HT1080 (cell line): ENCODE results near the gene BTBD17. TPM values are rescaled to one million over a fixed set of nuclear protein-coding genes. Genes with fewer than 3 reads are reported as not detected.
A peak's percentile ranks its signal among the peaks of the same experiment; 100 is the strongest.

ENCODE experiments used
- DNase-seq: peaks from one replicate; pipeline ENCODE4 v3.0.0-alpha.2; 2015; ENCODE audit warnings: low read depth
- total RNA-seq: library from RNA; depleted of rRNA; stranded (reverse); fragments of >200 nt; shearing (Covaris generic); gene quantifications from 2 replicates; pipeline ENCODE4 v1.2.3, GENCODE V29; 2014

Gene BTBD17
- total RNA-seq, 1 experiment from 2014 or later = not detected

DNA sequence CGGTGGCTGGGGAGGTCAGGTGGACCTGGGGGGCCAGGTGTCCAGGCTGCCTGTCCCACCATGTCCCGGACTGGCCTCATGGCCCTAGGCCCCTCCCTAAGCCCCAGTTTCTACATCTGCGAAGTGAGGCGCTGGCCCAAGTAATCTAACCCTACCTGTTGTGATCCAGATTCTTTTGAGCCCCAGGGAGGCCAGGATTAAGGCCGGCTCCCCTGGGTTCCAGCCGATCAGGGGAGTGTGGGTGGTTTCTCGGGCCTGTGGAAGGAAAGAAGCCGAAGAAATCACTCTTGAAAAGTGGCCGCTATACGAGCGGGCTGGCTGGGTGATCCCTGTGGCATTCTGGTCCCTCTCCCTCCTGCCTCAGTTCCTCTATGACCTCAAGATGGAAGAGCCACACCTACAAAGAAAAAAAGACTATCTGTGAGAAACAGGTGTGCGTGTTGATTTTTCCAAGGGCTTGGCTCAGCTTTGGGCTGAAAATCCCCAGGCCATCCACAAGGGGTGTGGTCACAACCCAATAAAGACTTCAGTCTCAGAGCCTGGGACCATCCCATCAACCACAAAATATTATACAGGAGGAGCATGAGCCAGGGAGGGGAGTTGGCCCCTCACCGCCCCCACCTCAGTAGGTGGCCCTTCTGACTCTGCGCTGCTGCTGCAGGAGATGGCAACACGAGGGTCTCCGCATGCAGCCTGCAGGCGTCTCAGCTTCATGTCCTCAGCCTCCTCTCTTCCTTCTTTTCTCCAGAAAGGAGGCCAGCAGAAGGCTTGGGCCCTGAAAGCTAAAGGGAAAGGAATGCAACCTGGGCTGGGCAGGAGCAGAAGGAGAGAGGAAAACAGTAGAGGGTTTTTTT lies 25.9 kb upstream of the BTBD17 start:
- no peak for DNase-seq

DNA sequence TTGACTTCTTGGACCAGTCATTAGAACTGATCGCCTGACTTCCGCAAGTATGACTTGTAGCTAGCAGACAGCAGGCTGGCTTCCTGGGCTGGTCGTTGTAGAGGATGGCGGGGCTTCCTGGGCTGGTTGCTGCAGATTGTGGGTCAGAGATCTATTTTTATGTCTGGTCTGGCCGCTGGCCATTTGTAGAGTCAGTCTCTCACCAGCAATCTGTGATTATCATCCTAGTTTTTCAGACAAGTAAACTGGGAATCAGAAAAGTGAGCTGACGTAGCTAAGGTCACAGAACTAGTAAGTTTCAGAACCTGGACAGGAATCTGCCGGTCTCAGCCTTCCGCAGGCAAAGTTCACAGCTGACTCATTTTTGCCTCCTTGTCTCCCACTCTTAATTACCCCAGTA lies 24.7 kb upstream of the BTBD17 start:
- DNase-seq = peak; percentile 22

DNA sequence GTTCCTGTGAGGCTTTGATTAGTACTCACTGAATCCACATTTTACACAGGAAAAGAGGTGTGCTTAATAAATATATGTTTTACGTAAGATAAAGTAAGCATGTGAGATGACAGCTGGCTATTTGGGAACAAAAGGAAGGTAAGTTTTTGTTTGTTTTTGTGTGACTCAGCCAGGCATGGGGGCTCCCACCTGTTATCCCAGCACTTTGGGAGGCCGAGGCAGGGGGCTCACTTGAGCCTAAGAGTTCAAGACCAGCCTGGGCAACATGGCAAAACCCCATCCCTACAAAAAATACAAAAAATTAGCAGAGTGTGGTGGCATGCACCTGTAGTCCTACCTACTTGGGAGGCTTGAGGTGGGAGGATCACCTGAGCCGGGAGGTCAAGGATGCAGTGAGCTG lies 23.5 kb upstream of the BTBD17 start:
- no peak for DNase-seq

DNA sequence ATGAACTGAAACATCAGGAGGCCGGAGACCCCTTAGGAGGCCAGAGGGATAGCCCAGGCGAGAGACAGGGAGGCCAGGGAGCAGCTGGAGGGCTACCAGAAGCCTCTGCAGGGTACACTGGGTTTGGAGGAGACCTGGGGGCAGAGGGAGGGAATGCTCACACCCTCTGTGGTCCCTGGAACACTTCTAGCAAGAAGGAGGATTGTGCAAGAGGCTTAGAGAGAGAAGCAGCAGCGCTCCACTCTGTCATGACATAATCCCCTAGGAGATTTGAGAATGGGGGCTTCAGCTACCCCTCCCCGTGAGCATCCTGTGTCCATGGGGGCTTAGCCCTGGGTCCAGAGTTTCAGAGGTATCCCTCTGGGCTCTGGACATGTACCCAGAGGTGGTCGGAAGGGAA lies 21.5 kb upstream of the BTBD17 start:
- no peak for DNase-seq

DNA sequence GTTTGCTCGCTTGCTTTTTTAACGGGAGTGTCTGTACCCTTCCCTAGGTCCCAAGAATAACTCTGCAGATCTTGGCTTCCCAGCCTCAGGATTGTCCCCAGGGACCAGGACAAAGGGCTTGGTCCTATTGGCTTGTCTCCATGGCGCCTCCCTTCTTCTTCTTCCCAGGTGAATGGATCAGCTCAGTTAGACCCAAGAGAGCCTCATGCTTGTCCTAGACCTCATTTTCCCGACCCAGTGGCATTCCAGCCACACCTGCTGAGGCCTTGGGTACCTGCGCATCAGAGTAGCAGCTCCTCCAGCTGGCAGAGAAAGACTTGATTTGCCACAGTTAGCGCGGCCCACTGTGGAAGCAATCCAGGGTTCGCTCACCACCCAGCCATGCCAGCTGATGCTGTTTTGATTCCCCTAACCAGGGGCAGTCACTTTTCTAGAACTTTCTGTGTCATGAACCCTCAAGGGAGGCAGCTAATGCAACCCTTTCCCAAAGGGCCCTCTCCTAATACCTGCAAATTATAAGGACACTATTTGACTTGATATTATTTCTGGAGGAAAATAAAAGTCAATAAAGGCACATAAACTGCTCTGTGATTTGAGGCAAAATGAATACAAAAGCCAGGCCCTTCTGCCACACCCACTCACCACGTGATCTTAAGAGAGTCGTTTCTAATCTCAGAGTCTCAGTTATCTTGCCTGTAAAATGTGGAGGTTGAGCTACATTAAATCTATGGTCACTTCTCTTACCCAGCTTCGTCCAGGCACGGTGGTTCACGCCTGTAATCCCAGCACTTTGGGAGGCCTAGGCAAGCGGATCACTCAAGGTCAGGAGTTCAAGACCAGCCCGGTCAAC lies 19.5 kb upstream of the BTBD17 start:
- DNase-seq = no peak

DNA sequence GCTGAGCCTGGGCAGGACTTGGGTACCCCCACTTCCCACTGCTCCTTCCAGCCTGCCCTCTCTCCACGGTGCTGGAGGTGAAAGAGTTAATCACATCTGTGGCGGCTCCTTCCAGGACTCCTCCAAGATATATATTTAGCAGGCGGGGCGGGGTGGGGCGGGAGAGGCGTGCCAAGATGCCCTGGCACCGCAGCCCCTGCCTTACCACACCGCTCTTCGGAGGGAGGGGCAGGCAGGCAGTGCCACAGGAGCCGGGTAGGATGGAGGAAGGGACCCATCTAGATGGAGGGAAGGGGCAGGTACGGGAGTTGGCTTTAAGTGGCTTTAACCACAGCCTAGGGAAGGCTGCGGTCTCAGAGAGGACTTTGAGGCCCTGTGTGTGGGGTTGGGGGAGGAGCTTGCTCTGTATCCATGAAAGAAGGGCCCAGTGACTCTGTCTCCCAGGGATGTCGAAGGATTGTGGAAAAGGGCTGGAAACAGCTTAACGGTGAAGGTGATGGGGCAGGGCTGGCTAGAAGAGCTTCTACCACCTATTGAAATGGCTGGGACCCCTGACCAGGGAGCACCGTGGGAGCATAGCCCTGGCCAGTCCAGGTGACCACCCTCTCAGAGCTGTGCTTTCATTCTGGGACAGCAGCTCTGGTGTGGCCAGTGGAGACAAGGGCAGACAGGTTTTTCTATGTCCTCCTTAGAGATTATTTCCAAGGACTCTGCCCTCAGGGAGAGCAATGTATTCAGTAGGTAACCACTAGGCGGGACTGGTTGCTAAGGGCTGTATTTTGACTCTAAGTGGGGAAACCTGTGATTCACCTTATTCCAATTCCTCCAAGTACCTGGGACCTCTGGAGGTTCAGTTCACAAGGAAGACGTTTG lies 18.7 kb upstream of the BTBD17 start:
- DNase-seq = no peak

DNA sequence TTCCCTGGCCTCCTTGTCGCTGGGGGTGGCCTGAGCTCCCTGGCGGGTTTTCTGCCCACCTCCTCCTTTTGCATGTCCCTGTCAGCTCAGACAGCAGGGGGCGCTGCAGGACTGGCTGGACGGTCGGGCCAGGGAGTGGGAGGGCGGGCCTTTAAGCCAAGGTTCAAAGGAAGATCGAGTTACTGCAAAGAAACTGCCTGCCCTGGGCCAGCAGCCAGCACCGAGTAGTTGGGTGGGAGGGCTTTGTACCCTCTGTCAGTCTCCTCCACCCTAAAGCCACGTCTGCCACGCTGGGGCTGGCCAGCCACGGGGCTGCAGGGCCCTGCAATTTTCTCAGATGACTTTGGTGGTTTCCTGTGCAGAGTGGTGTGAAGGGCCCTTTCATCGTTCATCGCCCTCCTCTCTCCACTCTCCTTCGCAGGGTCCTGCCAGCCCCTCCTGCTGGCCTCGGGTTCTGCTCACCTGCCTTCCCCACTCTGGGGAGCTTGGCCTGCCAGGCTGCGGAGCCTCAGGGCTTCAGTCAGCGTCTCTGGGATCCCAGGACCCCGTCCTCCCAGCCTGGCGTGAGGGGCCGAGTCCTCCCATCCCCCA lies 17.9 kb upstream of the BTBD17 start:
- DNase-seq = peak; percentile 59

DNA sequence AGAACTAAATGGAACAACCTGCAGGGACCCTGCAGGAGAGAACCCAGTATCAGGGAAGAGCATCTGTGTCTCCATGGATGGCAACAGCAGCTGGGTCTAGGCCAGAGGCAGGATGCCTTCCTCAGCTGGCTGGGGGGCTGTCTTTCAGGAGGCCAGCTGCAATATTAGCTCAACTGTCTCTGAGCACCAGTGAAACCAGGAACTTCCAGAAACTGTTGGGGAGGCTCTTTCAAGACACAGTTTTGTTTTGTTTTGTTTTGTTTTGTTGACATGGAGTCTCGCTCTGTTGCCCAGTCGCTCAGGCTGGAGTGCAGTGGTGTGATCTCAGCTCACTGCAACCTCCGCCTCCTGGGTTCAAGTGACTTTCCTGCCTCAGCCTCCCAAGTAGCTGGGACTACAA lies 13.2 kb upstream of the BTBD17 start:
- DNase-seq = no peak

DNA sequence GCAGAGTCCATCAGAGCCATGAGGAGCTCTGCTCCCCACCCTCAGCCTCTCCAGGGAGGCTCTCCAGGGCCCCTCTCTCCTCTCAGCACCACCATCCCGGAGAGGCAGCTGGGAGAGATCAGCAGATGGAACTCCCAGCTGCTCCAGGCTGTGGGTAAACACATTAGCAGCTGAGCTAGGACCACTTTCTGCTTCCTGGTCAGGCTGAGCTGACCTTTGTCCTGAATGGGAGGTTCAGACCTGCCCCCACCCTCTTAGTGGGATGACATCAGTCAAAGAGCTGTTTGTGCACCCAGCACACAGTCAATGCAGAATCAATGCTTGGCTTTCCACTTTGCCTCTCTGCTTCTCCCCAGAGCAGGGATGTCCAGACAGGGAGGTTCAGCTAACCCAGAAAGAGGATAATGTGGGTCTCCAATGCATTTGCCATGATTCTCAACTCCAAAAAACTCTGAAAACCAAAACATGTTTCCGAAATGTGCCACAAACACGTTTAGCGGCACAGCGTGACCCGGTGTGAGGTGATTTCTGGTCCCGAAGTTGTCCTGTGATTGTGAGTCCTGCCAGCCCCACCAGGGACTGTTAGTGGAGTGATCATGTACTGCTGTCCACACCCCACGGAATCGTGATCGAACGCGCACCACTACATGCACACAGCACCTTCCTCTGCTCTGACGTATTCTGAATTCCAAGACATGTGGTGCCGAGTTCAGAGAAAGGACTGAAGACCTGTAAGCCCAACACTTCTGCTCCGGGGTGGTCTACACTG lies 12.4 kb upstream of the BTBD17 start:
- DNase-seq = no peak

DNA sequence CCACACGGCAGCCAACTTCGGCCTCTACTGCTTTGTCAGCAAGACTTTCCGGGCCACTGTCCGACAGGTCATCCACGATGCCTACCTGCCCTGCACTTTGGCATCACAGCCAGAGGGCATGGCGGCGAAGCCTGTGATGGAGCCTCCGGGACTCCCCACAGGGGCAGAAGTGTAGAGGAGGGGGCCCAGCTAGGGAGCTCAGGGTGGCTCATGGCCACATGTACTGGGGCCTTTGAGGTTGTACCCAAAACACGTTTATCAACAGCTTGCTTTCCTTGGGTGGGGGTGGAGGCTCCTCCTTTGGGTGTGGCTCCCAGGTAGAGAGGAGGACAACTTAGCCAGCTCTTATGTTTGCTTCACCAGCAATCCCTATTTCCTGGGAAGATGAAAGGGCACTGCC lies 10.8 kb upstream of the BTBD17 start:
- no peak for DNase-seq

DNA sequence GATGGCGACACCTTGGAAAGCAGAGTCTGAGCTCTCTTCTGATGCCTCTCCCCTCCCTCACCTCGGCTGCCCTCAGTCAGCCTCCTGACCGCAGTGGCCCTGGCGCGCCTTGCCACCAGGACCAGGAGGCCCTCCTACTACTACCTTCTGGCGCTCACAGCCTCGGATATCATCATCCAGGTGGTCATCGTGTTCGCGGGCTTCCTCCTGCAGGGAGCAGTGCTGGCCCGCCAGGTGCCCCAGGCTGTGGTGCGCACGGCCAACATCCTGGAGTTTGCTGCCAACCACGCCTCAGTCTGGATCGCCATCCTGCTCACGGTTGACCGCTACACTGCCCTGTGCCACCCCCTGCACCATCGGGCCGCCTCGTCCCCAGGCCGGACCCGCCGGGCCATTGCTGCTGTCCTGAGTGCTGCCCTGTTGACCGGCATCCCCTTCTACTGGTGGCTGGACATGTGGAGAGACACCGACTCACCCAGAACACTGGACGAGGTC lies 10.0 kb upstream of the BTBD17 start:
- DNase-seq = no peak

DNA sequence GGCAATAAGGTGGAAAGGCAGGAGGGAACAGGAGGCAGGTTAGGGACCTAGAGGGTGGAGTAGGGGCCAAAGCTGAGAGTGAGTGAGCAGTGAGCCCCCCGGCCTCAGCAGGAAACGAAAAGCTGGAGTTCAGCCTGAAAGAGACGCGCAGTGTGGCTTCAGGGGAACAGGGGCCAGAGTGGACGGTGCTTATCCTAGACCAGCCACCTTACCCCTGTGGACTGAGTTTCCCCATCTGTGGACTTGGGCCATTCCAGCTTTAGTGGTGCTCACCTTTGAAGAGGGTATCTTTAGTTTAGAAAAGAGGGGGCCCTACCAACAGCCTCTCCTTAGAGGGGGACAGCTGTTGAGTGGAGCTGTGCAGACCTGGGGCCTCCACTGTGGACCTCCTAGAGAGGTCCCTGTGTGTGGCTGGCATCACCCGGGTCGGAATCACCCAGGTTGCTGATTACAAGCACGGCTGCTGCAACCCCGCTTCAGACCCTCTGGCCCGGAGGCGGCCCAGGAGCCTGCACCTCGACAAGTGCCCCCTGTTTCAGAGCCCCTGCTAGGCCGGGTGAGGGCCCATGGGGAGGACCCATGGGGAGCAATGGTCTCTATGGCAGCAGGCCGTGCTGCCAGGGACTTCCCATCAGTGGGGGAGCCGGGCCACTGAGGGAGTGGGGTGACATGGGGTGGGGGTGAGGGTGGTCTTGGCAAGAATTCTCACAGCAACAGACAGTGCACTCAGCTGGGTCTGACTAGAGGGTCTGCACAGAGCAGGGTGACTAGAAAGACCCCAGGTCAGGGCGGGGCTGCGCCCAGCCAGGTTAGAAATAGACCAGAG lies 8.2 kb upstream of the BTBD17 start:
- no peak for DNase-seq

DNA sequence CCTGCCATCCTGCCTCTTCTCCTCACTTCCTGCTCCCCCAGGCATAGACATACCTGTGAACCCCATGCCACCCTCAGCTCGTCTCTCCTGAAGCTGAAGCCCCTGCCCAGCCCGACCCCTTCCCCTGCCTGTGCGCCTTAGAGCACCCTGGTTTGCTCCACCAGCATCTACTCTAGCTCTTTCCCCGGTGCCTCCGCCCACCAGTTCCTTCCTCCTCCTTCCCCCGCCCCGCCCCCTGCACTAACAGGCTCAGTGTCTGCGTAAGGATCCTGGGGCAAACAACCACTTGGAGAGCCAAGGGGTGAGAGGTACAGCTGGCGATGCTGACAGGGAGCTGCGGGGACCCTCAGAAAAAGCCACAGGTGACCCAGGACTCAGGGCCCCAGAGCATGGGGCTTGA lies 7.6 kb upstream of the BTBD17 start:
- no peak for DNase-seq

DNA sequence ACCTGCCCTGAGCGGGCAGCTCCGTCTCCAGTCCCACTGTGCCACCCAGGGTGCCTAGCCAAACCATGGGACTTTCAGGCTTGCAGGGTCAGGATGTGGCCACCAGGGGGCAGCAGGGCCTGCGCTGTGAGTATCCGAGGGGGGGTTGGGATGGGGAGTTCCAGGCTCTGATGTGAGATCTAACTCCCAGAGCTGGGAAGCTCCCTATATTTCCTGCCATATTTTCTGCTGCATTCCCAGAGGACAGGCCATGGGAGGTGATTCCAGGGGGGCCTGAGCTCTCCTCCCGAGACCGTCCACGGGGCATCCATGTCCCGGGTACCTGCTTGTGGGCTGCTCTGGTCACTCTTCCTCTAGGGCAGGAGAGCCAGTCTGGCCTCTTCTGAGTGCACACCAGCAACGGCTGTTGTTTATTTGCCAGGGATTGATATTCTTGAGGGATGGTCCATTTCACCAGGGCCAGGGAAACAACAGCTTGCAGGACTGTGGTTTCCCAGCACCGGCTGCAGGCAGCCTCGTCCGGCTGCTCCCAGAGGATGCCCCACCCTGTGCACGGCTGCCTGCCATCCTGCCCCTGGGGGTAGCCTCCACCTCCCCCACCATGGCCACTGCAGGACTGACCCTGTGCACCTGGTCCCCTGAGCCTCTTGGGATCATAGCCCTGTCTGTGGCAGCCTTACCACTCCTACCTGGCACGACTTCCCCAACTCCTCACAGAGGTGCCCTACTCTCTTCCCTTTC lies 6.8 kb upstream of the BTBD17 start:
- DNase-seq = peak; percentile 36

DNA sequence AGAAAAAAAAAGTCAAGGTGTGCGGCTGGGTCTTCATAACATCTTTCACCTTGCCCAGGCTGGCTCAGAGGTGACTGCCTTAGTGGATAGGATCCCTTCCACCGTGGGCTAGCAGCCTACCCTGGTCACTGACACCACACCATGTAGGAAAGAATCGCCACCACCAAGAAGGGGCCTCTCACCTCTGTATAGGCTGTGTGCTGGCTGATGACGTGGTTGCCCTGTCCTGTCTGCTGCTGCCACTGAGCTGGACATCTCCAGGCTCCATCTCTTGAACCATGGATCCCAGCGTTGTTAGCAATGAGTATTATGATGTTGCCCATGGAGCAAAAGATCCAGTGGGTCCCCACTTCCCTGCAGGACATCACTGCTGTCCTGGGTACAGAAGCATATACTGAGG lies 5.5 kb upstream of the BTBD17 start, which contains the start of gene GPR142:
Gene GPR142 (plus strand): TSS at position 301 of the 400 bp plus-strand sequence. CDS start 2,035 bp downstream, outside the sequence.
- DNase-seq = no peak

DNA sequence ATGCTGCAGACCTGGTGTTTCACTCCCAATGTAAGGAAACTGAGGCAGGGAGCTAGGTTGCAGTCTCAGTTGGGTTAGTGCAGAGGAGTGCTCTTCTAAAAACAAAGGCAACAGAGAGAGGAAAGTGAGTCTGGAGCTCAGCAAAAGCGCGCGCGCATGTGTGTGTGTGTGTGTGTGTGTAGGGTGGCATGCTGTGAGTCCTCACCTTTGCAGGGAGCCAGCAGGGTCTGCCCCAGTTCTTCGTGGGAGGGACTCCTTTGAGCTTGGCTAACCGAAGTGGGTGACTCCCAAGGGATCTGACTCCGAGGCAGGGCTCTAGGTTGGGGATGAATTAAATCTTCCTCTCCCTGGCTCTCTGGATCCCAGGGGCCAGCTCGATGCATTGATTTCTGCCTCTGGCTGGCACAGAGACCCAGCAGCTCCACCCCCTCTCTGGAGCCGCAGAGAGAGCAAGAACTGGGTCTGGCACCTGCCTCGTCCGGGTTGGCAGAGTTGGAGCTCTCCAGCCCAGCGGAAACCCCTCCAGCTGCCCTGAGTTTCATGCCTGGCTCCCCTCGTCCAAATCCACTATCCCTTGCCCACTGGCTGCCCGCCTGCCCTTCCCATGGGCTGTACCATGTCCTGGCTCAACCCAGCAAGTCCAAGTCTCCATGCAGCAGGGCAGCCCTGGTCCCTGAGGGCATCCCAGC lies 1.3 kb upstream of the BTBD17 start:
- no peak for DNase-seq

DNA sequence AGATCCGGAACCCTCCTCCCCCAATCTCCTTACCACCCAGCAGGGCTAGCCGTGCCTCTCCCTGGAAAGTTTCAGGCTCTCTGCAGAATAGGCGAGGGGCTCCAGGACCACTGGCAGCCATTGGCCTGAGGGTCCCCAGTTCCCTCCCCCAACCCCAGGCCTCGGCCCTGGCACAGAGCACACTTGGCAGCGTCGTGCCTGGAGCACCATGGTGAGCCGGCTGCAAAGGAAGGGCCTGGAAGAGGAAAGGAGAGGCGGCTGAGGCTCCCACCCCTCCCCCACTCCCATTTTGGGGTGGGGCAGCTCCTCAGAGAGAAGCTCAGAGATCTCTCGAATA lies 369 bp upstream of the BTBD17 start:
- no peak for DNase-seq

DNA sequence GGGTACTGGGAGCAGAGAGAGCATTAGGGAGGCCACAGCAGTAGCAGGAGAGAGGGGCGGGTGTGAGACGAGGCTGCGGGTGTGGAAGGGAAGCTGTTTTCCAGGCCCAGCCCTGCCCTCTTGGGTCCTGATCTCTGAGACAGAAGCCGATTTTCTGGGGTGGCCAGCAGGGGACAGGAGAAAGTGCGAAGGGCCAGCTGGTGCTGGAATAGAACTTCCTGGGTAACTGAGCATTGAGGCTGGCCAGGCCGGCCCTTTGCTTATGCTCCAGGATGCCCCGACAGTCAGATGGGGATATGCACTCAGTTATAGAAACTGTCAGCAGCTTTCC lies 804 bp downstream of the BTBD17 start:
- DNase-seq = no peak
